ENCODE data around the gene PRR19.
A peak's percentile ranks its signal among the peaks of the same experiment; 100 is the strongest.

Gene PRR19

DNA sequence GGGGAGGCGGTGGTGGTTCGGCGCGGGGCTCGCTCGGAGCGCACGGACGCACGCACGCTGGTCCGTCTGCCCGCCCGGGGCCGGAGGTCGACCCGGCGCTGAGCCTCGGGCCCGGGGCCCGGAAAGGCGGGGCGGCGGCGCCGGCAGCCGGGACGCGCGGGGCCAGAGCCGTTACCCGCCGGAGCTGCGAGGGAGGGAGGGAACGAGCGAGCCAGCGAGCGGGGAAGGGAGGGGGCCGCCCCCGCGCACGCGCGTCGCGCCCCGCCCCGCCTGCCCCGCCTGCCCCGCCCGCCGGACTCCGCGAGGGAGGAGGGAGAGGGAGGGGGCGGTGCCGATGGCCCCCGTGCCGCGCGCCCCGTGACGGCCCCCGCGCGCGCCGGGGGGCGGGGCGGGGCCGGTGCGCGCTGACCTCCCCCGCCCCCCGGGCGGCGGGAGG, 17.8 kb upstream of the PRR19 start:
- Histone ChIP-seq H3K27ac (ENCODE audit: low read depth, low read length) (peak overlapping the region; percentile 75), H3K9me3 (ENCODE audit: control insufficient read depth in 1 of 2, low read length in 2 of 2) (no peaks in the 10 kb centered on the region), H3K4me3 (ENCODE audit: low read depth in 1 of 2, low read length in 2 of 2) (peak overlapping the region in 1 of 2 donors; percentile 43), H3K9ac (ENCODE audit: low read depth in 1 of 2, low read length in 2 of 2) (no peak overlapping the region), H3K36me3 (ENCODE audit: control insufficient read depth in 1 of 2, insufficient read depth in 2 of 2, low read length in 2 of 2) (peaks cover 19 to 25% of the 10 kb centered on the region in 2 donors), H3K4me1 (ENCODE audit: control insufficient read depth in 1 of 2, insufficient read depth in 2 of 2, low read length in 2 of 2) (peaks cover 44 to 50% of the 10 kb centered on the region in 2 donors), H3K27me3 (ENCODE audit: control insufficient read depth in 1 of 2, insufficient read depth in 2 of 2, low read length in 2 of 2) (no peaks in the 10 kb centered on the region)

DNA sequence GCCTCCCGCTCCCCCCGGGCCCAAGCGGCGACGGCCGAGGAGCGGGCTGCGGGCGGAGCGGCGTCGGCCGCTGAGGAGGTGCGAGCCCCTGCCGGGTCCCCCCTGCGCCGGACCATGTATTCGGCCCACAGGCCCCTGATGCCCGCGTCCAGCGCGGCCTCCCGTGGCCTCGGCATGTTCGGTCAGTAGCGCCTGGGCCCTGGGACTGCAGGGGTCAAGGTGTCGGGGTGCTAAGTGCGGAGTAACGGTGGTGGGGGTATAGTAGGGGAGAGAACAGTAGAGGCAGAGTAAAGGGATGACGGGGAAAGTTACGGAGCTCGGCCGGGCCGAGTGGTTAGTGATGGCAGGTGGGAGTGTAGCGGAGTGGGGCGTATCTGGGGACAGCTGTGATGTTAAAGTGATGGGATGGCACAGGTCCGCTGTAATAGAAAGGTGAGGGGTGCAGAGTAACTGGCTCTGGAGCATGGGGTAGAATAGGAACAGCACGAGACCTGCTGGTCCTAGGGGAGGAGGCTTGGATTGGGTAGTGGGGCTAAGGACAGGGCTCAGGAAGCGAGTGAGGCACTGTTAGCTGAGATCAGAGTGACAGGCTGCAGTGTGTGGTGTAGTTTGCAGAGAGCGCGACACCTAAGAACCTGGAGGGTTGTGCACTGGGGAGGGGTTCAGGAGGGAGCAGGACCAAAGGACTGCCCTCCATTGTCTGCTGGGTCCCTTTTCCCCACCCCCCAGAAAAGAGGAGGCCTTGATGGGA, 17.2 kb upstream of the PRR19 start:
- H3K4me1 ChIP-seq (ENCODE audit: control insufficient read depth in 1 of 2, insufficient read depth in 2 of 2, low read length in 2 of 2) = peaks cover 38 to 43% of the 10 kb centered on the region in 2 donors
- no peaks in the 10 kb centered on the region for H3K27me3 ChIP-seq (ENCODE audit: control insufficient read depth in 1 of 2, insufficient read depth in 2 of 2, low read length in 2 of 2)
- no peaks in the 10 kb centered on the region for H3K9me3 ChIP-seq (ENCODE audit: control insufficient read depth in 1 of 2, low read length in 2 of 2)
- H3K4me3 ChIP-seq (ENCODE audit: low read depth in 1 of 2, low read length in 2 of 2) = peak overlapping the region; percentile 68 to 83
- peak overlapping the region; percentile 42 for H3K27ac ChIP-seq (ENCODE audit: low read depth, low read length)
- peak overlapping the region; percentile 66 to 70 for H3K9ac ChIP-seq (ENCODE audit: low read depth in 1 of 2, low read length in 2 of 2)
- H3K36me3 ChIP-seq (ENCODE audit: control insufficient read depth in 1 of 2, insufficient read depth in 2 of 2, low read length in 2 of 2) = peaks cover 20 to 32% of the 10 kb centered on the region in 2 donors

DNA sequence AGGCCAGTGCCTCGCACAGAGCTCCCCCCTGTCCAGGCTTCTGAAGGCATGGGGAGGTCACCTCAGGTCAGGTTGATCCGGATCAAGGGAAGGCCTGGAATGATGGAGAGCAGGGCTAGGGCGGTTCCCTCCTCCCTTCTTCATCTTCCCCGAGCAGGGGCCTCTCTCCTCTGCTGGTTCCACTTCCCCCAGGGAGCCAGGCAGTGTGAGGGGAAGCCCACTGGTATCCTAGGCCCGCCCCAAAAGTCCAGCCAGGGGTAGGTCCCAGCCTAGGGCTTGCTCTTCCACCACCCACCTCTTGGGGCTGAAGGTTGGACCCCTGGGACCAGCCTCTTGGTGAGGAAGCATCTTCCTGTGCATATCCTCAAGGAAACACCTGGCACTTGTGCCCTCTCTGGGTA, 16.4 kb upstream of the PRR19 start:
- Histone ChIP-seq H3K36me3 (ENCODE audit: control insufficient read depth in 1 of 2, insufficient read depth in 2 of 2, low read length in 2 of 2) (peaks cover 20 to 39% of the 10 kb centered on the region in 2 donors), H3K9ac (ENCODE audit: low read depth in 1 of 2, low read length in 2 of 2) (peak overlapping the region; percentile 4 to 70), H3K4me3 (ENCODE audit: low read depth in 1 of 2, low read length in 2 of 2) (no peak overlapping the region), H3K27me3 (ENCODE audit: control insufficient read depth in 1 of 2, insufficient read depth in 2 of 2, low read length in 2 of 2) (no peaks in the 10 kb centered on the region), H3K4me1 (ENCODE audit: control insufficient read depth in 1 of 2, insufficient read depth in 2 of 2, low read length in 2 of 2) (peaks cover 38 to 43% of the 10 kb centered on the region in 2 donors), H3K27ac (ENCODE audit: low read depth, low read length) (no peak overlapping the region), H3K9me3 (ENCODE audit: control insufficient read depth in 1 of 2, low read length in 2 of 2) (no peaks in the 10 kb centered on the region)

DNA sequence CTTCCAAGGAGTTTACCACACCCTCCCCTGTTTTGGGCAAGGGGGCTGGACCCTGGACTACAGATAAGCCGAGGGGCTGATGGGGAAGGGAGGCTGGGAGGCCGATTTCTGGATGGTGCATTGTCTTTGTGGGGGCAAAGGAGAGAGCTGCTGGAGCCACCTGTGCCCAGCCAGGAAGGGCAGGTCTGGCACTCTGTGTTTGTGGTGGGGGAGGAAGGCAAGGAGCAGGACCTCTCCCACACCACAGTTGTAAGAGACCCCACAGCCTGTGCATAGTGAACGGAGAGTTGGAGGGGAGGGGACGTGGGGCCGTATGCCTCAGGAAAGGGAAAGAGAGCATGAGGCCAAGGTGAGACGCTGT, 16.0 kb upstream of the PRR19 start:
- no peak overlapping the region for H3K4me3 ChIP-seq (ENCODE audit: low read depth in 1 of 2, low read length in 2 of 2)

DNA sequence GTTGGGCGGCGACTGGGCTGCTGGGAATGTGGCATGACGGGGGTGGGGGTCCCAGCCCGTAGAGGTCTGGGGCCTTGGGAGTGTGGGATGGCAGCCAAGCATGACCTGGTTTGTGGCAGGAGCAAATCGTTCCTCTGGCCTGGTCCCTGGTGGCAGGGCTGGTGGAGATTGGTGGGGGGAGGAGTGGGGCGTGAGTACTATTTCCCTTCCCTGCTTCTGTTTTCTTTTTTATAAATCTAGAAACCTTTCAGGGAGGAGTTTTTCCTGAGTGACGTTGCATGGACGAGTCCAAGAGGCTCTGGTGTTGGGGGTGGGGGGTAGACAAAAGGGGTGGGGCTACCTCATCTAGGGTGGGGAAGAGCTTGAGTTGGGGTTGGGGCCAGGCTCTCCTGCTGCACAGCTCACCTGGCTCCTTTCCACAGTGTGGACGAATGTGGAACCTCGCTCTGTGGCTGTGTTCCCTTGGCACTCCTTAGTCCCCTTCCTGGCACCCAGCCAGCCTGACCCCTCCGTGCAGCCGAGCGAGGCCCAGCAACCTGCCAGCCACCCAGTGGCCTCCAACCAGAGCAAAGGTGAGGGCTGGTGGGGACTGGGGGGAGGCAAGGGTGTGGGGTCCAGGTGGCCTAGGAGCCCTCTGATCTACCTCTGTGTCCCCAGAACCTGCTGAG, 15.4 kb upstream of the PRR19 start:
- no peak overlapping the region for H3K4me3 ChIP-seq (ENCODE audit: low read depth in 1 of 2, low read length in 2 of 2)
- peaks cover 37 to 38% of the 10 kb centered on the region in 2 donors for H3K4me1 ChIP-seq (ENCODE audit: control insufficient read depth in 1 of 2, insufficient read depth in 2 of 2, low read length in 2 of 2)
- no peak overlapping the region for H3K9ac ChIP-seq (ENCODE audit: low read depth in 1 of 2, low read length in 2 of 2)
- H3K9me3 ChIP-seq (ENCODE audit: control insufficient read depth in 1 of 2, low read length in 2 of 2) = no peaks in the 10 kb centered on the region
- peaks cover 25 to 44% of the 10 kb centered on the region in 2 donors for H3K36me3 ChIP-seq (ENCODE audit: control insufficient read depth in 1 of 2, insufficient read depth in 2 of 2, low read length in 2 of 2)
- H3K27me3 ChIP-seq (ENCODE audit: control insufficient read depth in 1 of 2, insufficient read depth in 2 of 2, low read length in 2 of 2) = no peaks in the 10 kb centered on the region
- H3K27ac ChIP-seq (ENCODE audit: low read depth, low read length) = no peak overlapping the region

More for the DNA sequence above, 16.0 kb upstream of the PRR19 start:
- H3K36me3 ChIP-seq (ENCODE audit: control insufficient read depth in 1 of 2, insufficient read depth in 2 of 2, low read length in 2 of 2) = peaks cover 21 to 44% of the 10 kb centered on the region in 2 donors
- no peak overlapping the region for H3K9ac ChIP-seq (ENCODE audit: low read depth in 1 of 2, low read length in 2 of 2)
- H3K4me1 ChIP-seq (ENCODE audit: control insufficient read depth in 1 of 2, insufficient read depth in 2 of 2, low read length in 2 of 2) = peaks cover 38 to 43% of the 10 kb centered on the region in 2 donors
- H3K27me3 ChIP-seq (ENCODE audit: control insufficient read depth in 1 of 2, insufficient read depth in 2 of 2, low read length in 2 of 2) = no peaks in the 10 kb centered on the region
- no peak overlapping the region for H3K27ac ChIP-seq (ENCODE audit: low read depth, low read length)
- H3K9me3 ChIP-seq (ENCODE audit: control insufficient read depth in 1 of 2, low read length in 2 of 2) = no peaks in the 10 kb centered on the region

DNA sequence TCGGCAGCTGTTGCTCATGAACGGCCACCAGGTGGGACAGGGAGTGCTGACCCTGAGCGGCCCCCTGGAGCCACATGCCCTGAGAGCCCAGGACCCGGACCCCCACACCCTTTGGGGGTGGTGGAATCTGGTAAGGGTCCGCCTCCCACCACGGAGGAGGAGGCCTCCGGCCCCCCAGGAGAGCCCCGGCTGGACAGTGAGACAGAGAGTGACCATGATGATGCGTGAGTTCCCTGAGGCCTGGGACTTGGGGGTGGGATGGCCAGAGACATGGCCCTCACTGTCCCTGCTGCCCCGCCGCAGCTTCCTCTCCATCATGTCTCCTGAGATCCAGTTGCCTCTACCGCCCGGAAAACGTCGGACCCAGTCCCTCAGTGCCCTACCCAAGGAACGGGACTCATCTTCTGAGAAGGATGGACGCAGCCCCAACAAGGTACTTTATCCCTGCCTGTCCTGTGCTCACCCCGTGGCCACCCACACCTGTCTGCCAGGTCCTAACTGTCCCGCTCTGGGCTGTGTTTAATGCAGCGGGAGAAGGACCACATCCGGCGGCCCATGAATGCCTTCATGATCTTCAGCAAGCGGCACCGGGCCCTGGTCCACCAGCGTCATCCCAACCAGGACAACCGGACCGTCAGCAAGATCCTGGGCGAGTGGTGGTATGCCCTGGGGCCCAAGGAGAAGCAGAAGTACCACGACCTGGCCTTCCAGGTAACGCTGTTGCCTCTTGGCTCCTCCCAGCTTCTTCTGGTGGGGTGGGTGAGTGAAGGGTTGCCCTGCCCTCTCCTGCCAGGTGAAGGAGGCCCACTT, 14.7 kb upstream of the PRR19 start:
- H3K9me3 ChIP-seq (ENCODE audit: control insufficient read depth in 1 of 2, low read length in 2 of 2) = no peaks in the 10 kb centered on the region
- H3K36me3 ChIP-seq (ENCODE audit: control insufficient read depth in 1 of 2, insufficient read depth in 2 of 2, low read length in 2 of 2) = peaks cover 25 to 50% of the 10 kb centered on the region in 2 donors
- H3K4me3 ChIP-seq (ENCODE audit: low read depth in 1 of 2, low read length in 2 of 2) = no peak overlapping the region
- peaks cover 34 to 35% of the 10 kb centered on the region in 2 donors for H3K4me1 ChIP-seq (ENCODE audit: control insufficient read depth in 1 of 2, insufficient read depth in 2 of 2, low read length in 2 of 2)
- no peak overlapping the region for H3K9ac ChIP-seq (ENCODE audit: low read depth in 1 of 2, low read length in 2 of 2)
- no peak overlapping the region for H3K27ac ChIP-seq (ENCODE audit: low read depth, low read length)
- H3K27me3 ChIP-seq (ENCODE audit: control insufficient read depth in 1 of 2, insufficient read depth in 2 of 2, low read length in 2 of 2) = no peaks in the 10 kb centered on the region

DNA sequence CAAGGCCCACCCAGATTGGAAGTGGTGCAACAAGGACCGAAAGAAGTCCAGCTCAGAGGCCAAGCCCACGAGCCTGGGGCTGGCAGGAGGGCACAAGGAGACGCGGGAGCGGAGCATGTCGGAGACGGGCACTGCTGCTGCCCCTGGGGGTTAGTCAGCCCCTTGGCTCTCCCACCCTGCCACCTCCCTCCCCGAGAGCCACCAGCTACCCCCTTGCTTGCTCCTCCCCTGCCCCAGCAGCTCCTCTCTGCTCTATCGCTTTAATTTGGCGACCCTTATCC, 14.2 kb upstream of the PRR19 start:
- Histone ChIP-seq H3K4me1 (ENCODE audit: control insufficient read depth in 1 of 2, insufficient read depth in 2 of 2, low read length in 2 of 2) (peaks cover 30 to 31% of the 10 kb centered on the region in 2 donors), H3K36me3 (ENCODE audit: control insufficient read depth in 1 of 2, insufficient read depth in 2 of 2, low read length in 2 of 2) (peaks cover 25 to 56% of the 10 kb centered on the region in 2 donors), H3K4me3 (ENCODE audit: low read depth in 1 of 2, low read length in 2 of 2) (no peak overlapping the region), H3K9me3 (ENCODE audit: control insufficient read depth in 1 of 2, low read length in 2 of 2) (no peaks in the 10 kb centered on the region), H3K27ac (ENCODE audit: low read depth, low read length) (no peak overlapping the region), H3K27me3 (ENCODE audit: control insufficient read depth in 1 of 2, insufficient read depth in 2 of 2, low read length in 2 of 2) (no peaks in the 10 kb centered on the region), H3K9ac (ENCODE audit: low read depth in 1 of 2, low read length in 2 of 2) (no peak overlapping the region)

DNA sequence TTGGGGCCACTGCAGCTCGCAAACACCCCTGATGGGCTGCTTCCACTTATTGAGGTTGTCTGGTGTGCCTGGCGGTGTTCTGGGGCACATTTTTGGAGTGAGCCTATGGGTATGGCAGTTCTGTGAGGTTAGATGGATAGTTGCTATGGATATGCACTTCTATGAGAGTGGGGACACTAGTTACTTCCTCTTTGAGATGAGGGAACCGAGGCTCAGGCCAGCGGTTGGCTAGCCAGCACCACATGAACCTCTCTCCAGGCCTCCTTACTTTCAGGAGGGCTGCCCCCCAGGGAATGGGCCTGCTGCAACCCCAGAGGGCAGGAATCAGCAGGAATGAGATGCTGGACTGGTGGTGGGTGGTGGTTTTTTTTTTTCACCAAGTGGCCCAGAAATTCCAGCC, 13.5 kb upstream of the PRR19 start:
- Histone ChIP-seq H3K4me3 (ENCODE audit: low read depth in 1 of 2, low read length in 2 of 2) (no peak overlapping the region), H3K4me1 (ENCODE audit: control insufficient read depth in 1 of 2, insufficient read depth in 2 of 2, low read length in 2 of 2) (peaks cover 23 to 25% of the 10 kb centered on the region in 2 donors), H3K36me3 (ENCODE audit: control insufficient read depth in 1 of 2, insufficient read depth in 2 of 2, low read length in 2 of 2) (peaks cover 31 to 62% of the 10 kb centered on the region in 2 donors), H3K27ac (ENCODE audit: low read depth, low read length) (no peak overlapping the region), H3K27me3 (ENCODE audit: control insufficient read depth in 1 of 2, insufficient read depth in 2 of 2, low read length in 2 of 2) (no peaks in the 10 kb centered on the region), H3K9ac (ENCODE audit: low read depth in 1 of 2, low read length in 2 of 2) (no peak overlapping the region), H3K9me3 (ENCODE audit: control insufficient read depth in 1 of 2, low read length in 2 of 2) (no peaks in the 10 kb centered on the region)

DNA sequence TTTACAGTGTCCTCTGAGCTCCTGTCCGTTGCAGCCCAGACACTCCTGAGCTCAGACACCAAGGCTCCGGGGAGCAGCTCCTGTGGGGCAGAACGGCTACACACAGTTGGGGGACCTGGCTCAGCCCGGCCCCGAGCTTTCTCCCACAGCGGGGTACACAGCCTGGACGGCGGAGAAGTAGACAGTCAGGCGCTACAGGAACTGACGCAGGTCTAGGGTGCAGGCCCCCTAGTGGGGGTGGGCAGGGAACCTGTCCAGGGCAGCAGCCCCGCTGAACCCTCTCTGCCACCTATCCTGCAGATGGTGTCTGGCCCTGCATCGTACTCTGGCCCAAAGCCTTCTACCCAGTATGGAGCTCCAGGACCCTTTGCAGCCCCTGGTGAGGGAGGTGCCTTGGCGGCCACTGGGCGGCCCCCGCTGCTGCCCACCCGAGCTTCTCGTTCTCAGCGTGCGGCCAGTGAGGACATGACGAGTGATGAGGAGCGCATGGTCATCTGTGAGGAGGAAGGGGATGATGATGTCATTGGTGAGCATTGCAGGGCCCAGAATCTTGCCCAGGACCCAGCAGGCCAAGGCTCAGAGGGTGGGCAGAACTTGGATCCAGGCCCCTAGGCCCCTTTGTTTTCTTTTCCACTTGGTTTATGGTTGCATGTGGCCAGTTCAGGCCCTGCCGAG, 12.9 kb upstream of the PRR19 start:
- peaks cover 23 to 24% of the 10 kb centered on the region in 2 donors for H3K4me1 ChIP-seq (ENCODE audit: control insufficient read depth in 1 of 2, insufficient read depth in 2 of 2, low read length in 2 of 2)
- H3K27me3 ChIP-seq (ENCODE audit: control insufficient read depth in 1 of 2, insufficient read depth in 2 of 2, low read length in 2 of 2) = no peaks in the 10 kb centered on the region
- no peak overlapping the region for H3K9ac ChIP-seq (ENCODE audit: low read depth in 1 of 2, low read length in 2 of 2)
- H3K9me3 ChIP-seq (ENCODE audit: control insufficient read depth in 1 of 2, low read length in 2 of 2) = no peaks in the 10 kb centered on the region
- no peak overlapping the region for H3K4me3 ChIP-seq (ENCODE audit: low read depth in 1 of 2, low read length in 2 of 2)
- H3K27ac ChIP-seq (ENCODE audit: low read depth, low read length) = no peak overlapping the region
- H3K36me3 ChIP-seq (ENCODE audit: control insufficient read depth in 1 of 2, insufficient read depth in 2 of 2, low read length in 2 of 2) = peaks cover 35 to 68% of the 10 kb centered on the region in 2 donors
